Psoas muscle (tissue), 8 donors: Measurements from ENCODE around the gene NSG1. TPM values are rescaled to one million over a fixed set of nuclear protein-coding genes. Genes with fewer than 3 reads are reported as not detected.

Experiments used
- ATAC-seq, 4 donors: fragments of 200-7000 bp; cut with Tn5 transposase; one replicate each; pipeline ENCODE4 v1.9.1; 2020; ENCODE audit warnings: moderate library complexity in 3 of 4, mild to moderate bottlenecking in 2 of 4
- DNase-seq, 2 donors: peaks; one replicate each; pipeline ENCODE4 v3.0.0-alpha.2; 2020
- H3K27ac ChIP-seq: fragments of 200-600 bp; one replicate; pipeline ENCODE4 v1.8.0; 2022
- H3K27me3 ChIP-seq, 3 donors: fragments of 200-600 bp in 1 of 3; one replicate each; pipeline versions ENCODE4 v1.6.1 to v1.8.0; 2013 to 2022; ENCODE audit warnings: low read length in 2 of 3, mild to moderate bottlenecking in 2 of 3, moderate library complexity in 1 of 3; ENCODE audit not compliant: insufficient read depth in 3 of 3
- H3K36me3 ChIP-seq, 2 donors: fragments of 200-600 bp in 1 of 2; one replicate each; pipeline versions ENCODE4 v1.6.1 to v1.8.0; 2013 to 2022; ENCODE audit warnings: low read depth in 1 of 2, mild to moderate bottlenecking in 1 of 2, moderate library complexity in 1 of 2; ENCODE audit not compliant: insufficient read depth in 1 of 2
- H3K4me1 ChIP-seq: fragments of 200-600 bp; one replicate; pipeline ENCODE4 v1.8.0; 2022
- H3K4me3 ChIP-seq: fragments of 200-600 bp; one replicate; pipeline ENCODE4 v1.8.0; 2022; ENCODE audit warnings: mild to moderate bottlenecking
- H3K9me3 ChIP-seq: fragments of 200-600 bp; one replicate; pipeline ENCODE4 v1.8.0; 2022
- WGBS, 3 donors: extraction: QIAGEN DNeasy Blood & Tissue Kit; methylation state at CpG; one replicate each; pipeline versions ENCODE4 v1.1.6 to v1.1.7; 2013; 5-methylcytosine and 5-hydroxymethylcytosine counted together
- intact Hi-C, 2 donors: fragments of 100-400 bp; cut with DNase I; formaldehyde crosslinking; loops; one replicate each; pipeline versions ENCODE4 v1.11.0 to v1.14.2; 2022
- polyA plus RNA-seq, 3 donors: library from polyadenylated mRNA; stranded (reverse); fragments of 200-250 nt; gene quantifications; one replicate each; pipeline ENCODE4 v1.2.3, GENCODE V29; 2013
- total RNA-seq, 4 donors: library from RNA; stranded (reverse); fragmentation: NEBNext Ultra II Directional in 2 of 4; extraction: Animal tissue kit (Norgen Biotek cat#: 25700) in 2 of 4; gene quantifications; one replicate each; pipeline versions ENCODE4 v1.2.1 to v1.2.4, GENCODE V29; 2021 to 2023
- TF ChIP-seq, protein P1 (sequence below): fragments of 200-600 bp; IDR thresholded peaks from one replicate; pipeline ENCODE4 v1.8.0; 2022; ENCODE audit warnings: antibody characterized with exemption
- donor health status: healthy with polysubstance abuse.
- donor health status: DM: no; HTN: no; CAD: no; lungs with moderate emphysema.
- donor health status: Bipolar disorder and iron deficiency.
- donor health status: healthy.
- donor health status: DM: yes; HTN: yes; CAD: no.
- donor health status: DM: no; HTN: no; CAD: no.
- donor health status: DM: no; HTN: no; CAD: no.
- donor health status: DM: yes; HTN: yes; CAD: no.

NSG1 gene
- total and polyA plus RNA-seq, 7 donors, result 0.11 to 0.50 (median 0.28) TPM; not detected in 2

DNA sequence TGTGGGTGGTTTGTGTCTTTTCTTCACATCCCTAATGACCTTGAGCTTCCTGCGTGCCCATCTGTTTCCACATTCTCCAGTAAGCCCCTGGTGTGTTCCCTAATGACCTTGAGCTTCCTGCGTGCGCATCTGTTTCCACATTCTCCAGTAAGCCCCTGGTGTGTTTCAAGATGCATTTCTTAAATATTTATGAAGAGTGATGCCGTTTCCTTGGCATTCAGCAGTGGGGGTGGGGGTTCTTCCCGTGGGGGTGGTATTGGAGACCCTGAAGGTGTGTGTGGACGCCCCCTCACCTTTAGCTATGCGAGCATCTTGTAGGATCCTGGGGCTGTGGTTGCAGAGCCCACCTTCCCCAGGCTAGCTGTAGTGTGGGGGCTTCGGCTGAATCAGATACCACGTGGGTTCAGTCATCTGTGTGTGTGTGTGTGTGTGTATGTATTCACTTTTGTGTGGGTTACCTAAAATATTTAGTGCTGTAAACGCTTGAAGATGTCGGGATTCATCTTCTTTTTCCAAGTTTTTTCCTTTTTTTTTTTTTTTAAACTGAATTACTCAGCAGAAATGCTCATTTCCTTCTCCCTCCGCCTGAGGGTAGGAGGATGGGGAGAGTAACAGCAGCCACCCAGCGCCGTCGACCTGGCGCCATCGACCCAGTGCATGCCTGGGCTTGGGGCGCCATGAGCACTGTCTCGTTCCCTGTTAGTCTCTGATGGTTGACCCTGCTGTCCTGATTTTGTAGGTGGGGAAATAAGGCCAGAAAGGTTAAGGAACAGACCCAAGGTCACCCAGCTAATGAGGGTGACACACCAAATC lies 9.9 kb downstream of the NSG1 start:
- Histone ChIP-seq H3K36me3 (no peaks in the 10 kb centered on the region), H3K9me3 (peaks cover 9% of the 10 kb centered on the region), H3K27ac (no peak overlapping the region), H3K4me1 (no peaks in the 10 kb centered on the region), H3K4me3 (no peak overlapping the region), H3K27me3 (peaks cover 0 to 61% (median 16%) of the 10 kb centered on the region in 3 donors)
- DNase-seq, result no peak
- intact Hi-C loops, result no loop called here
- TF ChIP-seq, protein P1, sequence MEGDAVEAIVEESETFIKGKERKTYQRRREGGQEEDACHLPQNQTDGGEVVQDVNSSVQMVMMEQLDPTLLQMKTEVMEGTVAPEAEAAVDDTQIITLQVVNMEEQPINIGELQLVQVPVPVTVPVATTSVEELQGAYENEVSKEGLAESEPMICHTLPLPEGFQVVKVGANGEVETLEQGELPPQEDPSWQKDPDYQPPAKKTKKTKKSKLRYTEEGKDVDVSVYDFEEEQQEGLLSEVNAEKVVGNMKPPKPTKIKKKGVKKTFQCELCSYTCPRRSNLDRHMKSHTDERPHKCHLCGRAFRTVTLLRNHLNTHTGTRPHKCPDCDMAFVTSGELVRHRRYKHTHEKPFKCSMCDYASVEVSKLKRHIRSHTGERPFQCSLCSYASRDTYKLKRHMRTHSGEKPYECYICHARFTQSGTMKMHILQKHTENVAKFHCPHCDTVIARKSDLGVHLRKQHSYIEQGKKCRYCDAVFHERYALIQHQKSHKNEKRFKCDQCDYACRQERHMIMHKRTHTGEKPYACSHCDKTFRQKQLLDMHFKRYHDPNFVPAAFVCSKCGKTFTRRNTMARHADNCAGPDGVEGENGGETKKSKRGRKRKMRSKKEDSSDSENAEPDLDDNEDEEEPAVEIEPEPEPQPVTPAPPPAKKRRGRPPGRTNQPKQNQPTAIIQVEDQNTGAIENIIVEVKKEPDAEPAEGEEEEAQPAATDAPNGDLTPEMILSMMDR, result no peak
- no peak for ATAC-seq
- WGBS, 3 donors, result 36 to 48% (median 36%) methylated on average over 19 of the region's 19 CpGs

DNA sequence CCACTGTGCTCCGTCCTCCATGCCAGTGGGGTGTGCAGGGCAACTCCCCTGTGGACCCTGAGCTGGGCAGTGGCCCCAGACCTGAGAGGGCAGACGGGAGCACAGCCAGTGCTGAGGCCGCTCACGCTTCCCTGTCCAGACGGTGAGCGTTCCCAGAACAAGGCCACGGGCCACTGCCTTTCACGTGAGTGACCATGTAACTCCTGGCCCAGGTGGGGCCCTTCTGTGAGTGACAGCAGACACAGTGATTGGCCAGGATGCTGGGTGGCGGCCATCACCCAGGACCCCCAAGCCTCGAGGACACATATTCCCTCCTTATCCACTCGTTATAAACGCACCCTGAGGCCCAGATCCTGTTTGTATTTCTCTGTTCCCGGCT lies 10.5 kb downstream of the NSG1 start:
- ATAC-seq (no peak), DNase-seq (no peak)
- 77 to 85% (median 84%) methylated on average over 13 of the region's 13 CpGs for WGBS, 3 donors
- H3K27me3 ChIP-seq, result peaks cover 0 to 61% (median 16%) of the 10 kb centered on the region in 3 donors
- H3K36me3 ChIP-seq, result no peaks in the 10 kb centered on the region
- peaks cover 9% of the 10 kb centered on the region for H3K9me3 ChIP-seq
- intact Hi-C loops, result no loop called here
- no peaks in the 10 kb centered on the region for H3K4me1 ChIP-seq
- no peak overlapping the region for H3K27ac ChIP-seq
- TF ChIP-seq, protein P1, result no peak
- no peak overlapping the region for H3K4me3 ChIP-seq

DNA sequence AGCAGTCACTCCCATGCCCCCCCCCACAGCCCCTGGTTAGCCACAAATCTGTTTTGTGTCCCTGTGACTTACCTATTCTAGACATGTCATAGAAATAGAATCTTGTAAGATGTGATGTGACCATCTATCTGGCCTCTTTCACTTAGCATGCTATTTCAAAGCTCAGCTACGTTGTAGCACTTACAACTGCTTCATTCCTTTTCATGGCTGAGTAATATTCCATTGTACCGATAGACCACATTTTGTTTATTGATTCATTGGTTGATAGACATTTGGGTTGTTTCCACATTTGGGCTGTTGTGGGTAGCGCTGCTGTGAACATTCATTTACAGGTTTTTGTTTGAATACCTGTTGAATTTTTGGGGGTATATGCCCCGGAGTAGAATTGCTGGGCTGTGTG lies 11.5 kb downstream of the NSG1 start:
- H3K9me3 ChIP-seq, result peaks cover 9% of the 10 kb centered on the region
- H3K27me3 ChIP-seq, result peaks cover 0 to 57% (median 16%) of the 10 kb centered on the region in 3 donors
- no peak for ATAC-seq
- no peaks in the 10 kb centered on the region for H3K36me3 ChIP-seq
- intact Hi-C loops, result no loop called here
- TF ChIP-seq, protein P1, result no peak
- H3K27ac ChIP-seq, result no peak overlapping the region
- 68 to 81% (median 75%) methylated on average over 4 of the region's 4 CpGs for WGBS, 3 donors
- H3K4me1 ChIP-seq, result no peaks in the 10 kb centered on the region
- no peak for DNase-seq
- no peak overlapping the region for H3K4me3 ChIP-seq

DNA sequence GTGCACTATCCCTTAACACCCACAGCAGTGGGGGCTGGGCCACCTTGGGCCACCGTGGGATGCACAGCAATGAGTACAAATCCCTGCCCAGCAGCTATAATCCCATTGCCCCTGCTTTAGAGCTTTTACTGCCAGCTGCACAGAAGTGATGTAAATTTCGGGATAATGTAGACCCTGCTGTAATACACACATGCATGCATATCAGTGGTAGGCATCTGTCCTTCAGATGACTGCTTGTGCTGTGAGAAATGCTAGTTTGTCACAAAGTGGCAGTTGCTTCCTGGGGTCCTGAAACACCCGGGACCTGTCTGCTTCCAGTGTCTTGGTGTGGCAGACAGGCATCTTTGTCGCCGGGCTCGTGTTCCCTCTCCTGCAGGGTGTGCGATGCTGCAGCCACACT lies 14.1 kb downstream of the NSG1 start:
- 35 to 46% (median 37%) methylated on average over 7 of the region's 7 CpGs for WGBS, 3 donors
- Histone ChIP-seq H3K36me3 (no peaks in the 10 kb centered on the region), H3K27me3 (peaks cover 0 to 39% (median 11%) of the 10 kb centered on the region in 3 donors), H3K4me3 (no peak overlapping the region), H3K27ac (no peak overlapping the region), H3K9me3 (peaks cover 9% of the 10 kb centered on the region), H3K4me1 (no peaks in the 10 kb centered on the region)
- no peak for ATAC-seq
- TF ChIP-seq, protein P1, result no peak
- no peak for DNase-seq
- intact Hi-C loops, result no loop called here
